Inflammatory macrophage (primary cell): ENCODE results near the gene PTPRR.
"Not testable (repeated sequence)": the region's sequence is repeated elsewhere in the genome, so short reads cannot be mapped to it uniquely, and the experiment has no call there.

Experiments
- DNase-seq, 2 donors: peaks; one replicate each; pipeline ENCODE4 v3.0.0-alpha.2; 2020 to 2022

PTPRR gene

GRCh38 chr12:70741256-70741655 is 179.3 kb downstream of the PTPRR start:
- DNase-seq: no peak

DNA sequence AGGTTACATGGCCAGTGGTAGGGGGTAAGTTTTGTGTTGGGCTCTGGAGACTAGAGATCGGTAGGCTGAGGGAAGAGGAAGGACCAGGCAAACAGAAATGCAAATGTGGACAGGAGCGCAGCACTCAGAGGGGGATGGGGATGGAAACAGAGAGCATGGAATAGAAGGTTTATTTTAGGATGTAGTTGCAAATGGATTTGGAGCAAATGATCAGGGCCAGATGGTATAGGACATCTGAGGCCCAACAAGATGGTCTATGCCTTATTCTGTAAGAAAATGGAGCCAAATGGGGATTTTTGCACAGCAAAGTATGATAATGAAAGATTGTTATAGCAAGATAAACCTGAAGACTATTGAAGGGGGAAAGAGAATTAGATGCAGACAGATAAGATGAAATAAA is 180.8 kb downstream of the PTPRR start:
- no peak for DNase-seq

GRCh38 chr12:70736351-70737133 is 184.0 kb downstream of the PTPRR start:
- DNase-seq: no peak

GRCh38 chr12:70735197-70735596 is 185.3 kb downstream of the PTPRR start:
- DNase-seq: not testable (repeated sequence)

DNA sequence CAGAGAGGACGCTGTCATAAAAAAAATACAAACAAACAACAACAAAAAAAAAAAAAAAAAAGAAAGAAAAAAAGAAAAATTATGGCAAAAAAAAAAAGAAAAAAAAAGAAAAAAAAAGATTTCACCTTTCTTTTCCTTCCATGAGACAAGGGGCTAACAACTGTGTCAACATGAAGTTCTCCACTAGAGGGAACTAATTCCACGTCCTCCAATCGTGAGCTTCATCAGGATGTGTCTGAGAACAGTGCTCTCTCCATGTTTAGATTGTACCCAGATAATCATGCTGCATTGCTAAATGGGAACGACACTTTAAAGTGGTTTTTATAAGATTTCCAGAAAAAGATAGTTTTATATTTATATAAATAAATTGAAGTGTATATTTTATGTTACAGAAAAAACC is 187.2 kb downstream of the PTPRR start:
- DNase-seq: peak; percentile 32 to 52

- no peak for DNase-seq
Measured at GRCh38 chr12:70732287-70732686, 188.3 kb downstream of the PTPRR start.

DNA sequence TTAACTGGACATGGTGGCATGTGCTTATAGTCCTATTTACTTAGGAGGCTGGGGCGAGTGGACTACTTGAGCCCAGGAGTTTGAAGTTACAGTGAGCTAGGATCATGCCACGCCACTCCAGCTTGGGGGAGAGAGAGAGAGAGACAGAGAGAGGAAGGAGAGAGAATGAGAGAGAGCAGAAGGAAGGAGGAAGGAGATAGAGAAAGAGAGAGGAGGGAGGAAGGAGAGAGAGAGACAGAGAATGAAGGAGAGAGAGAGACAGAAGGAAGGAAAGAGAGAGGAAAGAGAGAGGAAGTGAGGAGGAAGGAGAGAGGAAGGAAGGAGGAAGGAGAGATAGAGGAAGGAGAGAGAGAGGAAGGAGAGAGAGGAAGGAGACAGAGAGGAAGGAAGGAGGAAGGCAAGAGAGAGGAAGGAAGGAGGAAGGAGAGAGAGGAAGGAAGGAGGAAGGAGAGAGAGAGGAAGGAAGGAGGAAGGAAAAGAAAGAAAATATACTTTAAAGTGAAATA is 189.8 kb downstream of the PTPRR start:
- DNase-seq: no peak

DNA sequence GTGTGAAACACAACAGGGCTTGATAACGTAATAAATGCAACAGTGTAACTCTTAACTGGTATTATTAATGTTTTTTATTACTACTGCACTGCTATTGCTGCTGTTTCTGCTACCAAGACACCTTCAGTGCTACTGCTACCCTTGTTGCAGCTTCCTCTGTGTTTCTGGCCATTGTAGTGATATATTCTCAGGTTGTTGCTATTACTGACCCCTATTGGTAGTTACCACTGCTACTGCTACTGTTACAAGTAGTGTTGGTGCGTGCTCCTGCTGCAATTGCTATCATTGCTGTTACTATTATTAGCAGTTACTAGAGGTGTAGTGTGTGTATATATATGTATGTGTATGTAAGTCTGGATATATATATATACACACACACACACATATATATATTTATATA is 196.1 kb downstream of the PTPRR start:
- no peak for DNase-seq

DNA sequence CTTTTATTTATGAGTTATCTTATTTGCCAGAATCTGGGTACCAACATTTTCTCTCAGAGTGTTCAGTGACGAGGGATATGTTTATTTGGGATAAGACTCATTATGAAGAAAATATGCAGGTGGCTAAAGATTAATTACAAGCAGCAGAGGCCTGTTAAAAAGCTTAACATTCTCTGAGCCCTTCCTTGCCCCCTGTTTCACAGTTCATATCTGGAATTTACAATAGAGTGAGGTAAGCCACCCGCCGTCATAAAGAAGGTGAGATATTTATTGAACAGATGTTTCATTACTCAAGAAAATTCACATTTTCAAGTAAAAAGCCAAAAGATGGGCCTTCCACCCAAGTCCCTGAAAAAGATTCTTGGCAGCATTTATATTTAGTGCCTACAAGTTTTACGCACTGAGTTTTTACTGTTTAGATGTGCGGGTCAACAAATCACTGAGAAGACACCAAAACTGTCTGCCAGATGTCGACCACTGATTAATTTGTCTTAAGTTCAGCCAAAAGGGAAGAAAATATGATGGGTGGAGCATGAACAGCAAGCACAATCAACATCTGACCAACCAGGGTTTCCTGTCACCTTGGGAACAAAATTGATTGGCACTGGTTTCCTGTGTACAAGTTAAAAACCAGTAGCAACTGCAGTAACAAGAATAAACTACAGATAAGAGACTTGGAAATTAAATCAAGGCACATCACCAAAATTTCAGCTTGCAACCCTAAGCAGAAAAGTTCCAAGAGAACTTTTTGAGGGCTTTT is 197.8 kb downstream of the PTPRR start:
- DNase-seq: no peak

GRCh38 chr12:70721656-70722357 is 198.7 kb downstream of the PTPRR start:
- DNase-seq: no peak

- no peak for DNase-seq
Measured at GRCh38 chr12:70721216-70721615, 199.3 kb downstream of the PTPRR start.

- DNase-seq: peak in 1 of 2 donors; percentile 10
Measured at GRCh38 chr12:70719672-70720420, 200.7 kb downstream of the PTPRR start.

GRCh38 chr12:70719071-70719470 is 201.5 kb downstream of the PTPRR start:
- no peak for DNase-seq

- DNase-seq: no peak
Measured at GRCh38 chr12:70711831-70712230, 208.7 kb downstream of the PTPRR start.

DNA sequence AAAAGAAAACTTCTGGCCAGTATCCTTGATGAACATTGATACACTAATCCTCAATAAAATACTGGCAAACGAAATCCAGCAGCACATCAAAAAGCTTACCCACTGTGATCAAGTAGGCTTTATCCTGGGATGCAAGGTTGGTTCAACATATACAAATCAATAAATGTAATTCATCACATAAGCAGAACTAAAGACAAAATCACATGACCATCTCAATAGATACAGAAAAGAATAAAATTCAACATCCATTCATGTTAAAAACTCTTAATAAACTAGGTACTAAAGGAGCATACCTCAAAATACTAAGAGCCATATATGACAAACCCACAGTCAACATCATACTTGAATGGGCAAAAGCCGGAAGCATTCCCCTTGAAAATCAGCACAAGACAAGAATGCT is 211.5 kb downstream of the PTPRR start:
- DNase-seq: no peak

DNA sequence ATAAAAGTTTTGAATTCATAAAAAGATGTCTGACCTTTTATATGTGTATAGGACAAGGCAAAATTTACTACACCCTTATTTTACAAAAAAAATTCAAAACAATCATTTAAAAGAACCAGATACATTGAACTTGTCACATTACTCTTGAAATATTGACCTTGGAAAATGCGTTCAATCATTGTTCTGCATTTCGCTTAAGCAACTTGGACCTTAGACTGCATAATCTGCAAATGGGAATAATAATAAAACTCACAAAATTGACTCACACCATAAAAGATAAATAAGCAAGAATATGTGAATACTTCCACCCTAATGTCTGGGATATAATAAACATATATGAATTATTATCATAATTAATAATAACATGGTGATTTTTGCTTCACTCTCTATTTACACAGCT is 213.9 kb downstream of the PTPRR start:
- DNase-seq: no peak

DNA sequence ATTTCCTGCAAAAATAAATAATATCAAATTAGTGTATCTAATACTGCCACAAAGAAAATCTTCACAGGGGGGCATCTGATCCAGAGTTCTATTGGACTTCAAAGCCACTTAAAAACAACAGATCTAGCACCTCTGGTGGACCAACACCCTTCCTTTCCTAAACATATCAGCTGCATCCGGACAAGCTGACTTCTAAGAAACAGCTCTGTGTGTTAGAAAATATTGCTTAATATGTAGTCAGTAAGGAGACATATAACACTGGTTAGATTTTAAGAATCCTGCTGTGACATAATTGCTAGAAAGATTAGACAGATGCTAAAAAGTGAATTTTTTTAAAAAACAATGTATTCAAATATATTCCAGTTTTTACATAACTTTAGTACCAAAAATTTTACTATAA is 222.2 kb downstream of the PTPRR start:
- no peak for DNase-seq

DNA sequence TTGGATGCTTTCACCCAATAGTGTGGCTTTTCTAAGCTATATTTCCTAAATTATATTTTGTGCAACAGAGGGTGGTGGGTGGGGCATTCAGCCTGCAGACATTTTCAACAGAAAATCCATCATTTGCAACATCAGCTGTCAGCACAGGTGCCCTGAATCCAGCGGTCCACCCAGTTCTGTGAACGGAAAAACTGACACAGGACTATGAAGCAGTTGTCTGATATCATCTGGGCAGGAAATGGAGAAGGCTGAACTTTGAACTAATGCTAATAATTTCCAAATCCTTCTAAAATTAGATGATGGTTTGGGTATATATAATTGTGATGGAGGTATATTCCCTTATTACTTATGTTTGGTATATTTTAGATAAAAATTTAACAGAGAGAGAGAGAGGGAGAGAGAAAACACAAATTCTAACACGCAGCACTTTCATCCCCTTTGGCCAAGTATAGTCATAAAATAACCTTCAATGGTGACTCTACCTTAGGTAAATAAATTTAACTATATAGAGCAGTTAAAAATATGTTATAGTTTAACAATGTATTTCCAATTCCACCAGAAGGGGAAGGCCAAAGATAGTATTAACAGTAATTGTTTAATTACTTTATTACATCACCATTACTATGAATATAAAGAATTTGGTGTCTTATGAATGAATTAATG is 225.0 kb downstream of the PTPRR start:
- DNase-seq: no peak

DNA sequence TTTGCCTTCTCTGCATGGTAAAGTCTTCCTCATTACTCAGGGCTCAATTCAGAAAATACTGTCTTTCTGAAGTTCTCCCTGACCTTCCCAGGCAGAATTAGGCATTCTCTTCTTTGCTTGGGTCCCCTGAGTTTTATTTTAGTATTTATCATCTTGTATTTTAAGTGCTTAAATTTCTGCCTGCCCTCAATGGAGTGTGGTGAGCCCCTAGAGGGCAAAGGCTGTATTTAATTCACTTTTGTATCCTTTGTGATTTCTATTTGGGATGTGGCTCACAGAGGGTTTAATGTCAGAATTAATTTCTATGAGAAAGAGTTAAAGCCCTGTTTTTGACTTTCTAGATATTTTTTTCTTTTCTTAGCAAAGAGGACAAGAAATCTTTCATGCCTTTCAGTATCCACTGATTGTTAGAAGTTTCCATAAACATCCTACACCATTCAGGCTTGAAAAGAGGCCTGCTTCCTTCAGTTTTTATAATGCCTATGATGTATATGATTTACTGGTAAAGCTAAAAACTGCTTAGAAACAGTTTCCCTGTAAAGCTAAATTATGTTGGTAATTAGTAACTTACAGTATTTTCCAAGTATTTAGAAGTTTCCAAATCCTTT is 227.8 kb downstream of the PTPRR start:
- no peak for DNase-seq

GRCh38 chr12:70691018-70691672 is 229.4 kb downstream of the PTPRR start:
- DNase-seq: no peak

- no peak for DNase-seq
Measured at GRCh38 chr12:70686907-70687306, 233.6 kb downstream of the PTPRR start.
